GM10266 (cell line): ENCODE results near the gene ITPR2.

Source experiments
- DNase-seq: peaks from one replicate; pipeline ENCODE4 v3.0.0; 2012; ENCODE audit errors: extremely low spot score
- CTCF ChIP-seq: IDR thresholded peaks from 2 replicates; pipeline ENCODE4 v1.5.1; 2012; ENCODE audit warnings: mild to moderate bottlenecking, low read depth; ENCODE audit not compliant: control insufficient read depth, insufficient read depth; ENCODE audit errors: missing control alignments

ITPR2 gene

GRCh38 chr12:26696613-26697092 lies 136.3 kb downstream of the ITPR2 start:
- DNase-seq, result no peak
- TF ChIP-seq CTCF, result no peak

- no peak for DNase-seq
- no peak for TF ChIP-seq CTCF
Measured at GRCh38 chr12:26696048-26696612, 136.9 kb downstream of the ITPR2 start.

GRCh38 chr12:26694402-26694801 lies 138.6 kb downstream of the ITPR2 start:
- TF ChIP-seq CTCF, result no peak
- DNase-seq, result no peak

- TF ChIP-seq CTCF, result no peak
- no peak for DNase-seq
Measured at GRCh38 chr12:26692407-26692806, 140.6 kb downstream of the ITPR2 start.

- no peak for TF ChIP-seq CTCF
- no peak for DNase-seq
Measured at GRCh38 chr12:26691234-26691970, 141.6 kb downstream of the ITPR2 start.

- DNase-seq, result no peak
- no peak for TF ChIP-seq CTCF
Measured at GRCh38 chr12:26690601-26691000, 142.4 kb downstream of the ITPR2 start.

- no peak for TF ChIP-seq CTCF
- DNase-seq, result no peak
Measured at GRCh38 chr12:26689281-26689841, 143.6 kb downstream of the ITPR2 start.
